ENCODE measurements around the gene WSCD1.

Gene WSCD1

DNA sequence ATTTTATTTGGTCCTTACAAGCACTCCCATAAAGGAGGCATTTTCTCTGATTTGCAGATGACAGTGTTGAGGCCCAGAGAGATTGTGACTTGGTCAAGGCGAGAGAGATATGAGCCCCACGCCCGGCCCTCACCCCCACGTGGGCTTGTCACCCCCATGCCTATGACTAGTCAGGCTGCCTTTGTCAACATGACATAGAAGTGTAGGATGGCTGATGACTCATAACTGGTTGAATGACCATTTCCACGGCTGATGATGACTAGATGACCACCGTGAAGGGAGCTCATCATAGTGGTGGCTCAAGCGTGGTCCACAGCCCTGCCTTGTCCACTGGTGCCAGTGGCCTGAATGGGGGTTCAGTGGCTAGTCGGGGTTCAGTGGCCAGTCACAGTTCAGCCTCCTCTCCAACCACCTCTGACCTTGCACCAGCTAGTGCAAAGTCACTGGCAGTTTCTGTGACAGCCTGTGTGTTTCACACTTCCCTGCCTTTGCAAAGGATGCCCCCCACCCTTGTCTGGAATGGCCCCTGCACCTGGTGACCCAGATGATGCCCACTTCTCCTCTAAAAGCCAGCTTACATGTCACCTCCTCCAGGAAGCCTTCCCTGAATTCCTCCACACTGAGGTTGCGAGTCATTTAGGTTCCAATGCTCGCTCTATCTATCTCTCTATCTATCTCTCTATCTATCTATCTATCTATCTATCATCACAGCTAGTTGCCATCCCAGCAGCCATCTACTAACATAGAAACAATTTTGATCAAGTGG, 3.8 kb upstream of the WSCD1 start:
- DNase-seq (ENCODE audit: low read depth): no peak
- TF ChIP-seq, protein P1, sequence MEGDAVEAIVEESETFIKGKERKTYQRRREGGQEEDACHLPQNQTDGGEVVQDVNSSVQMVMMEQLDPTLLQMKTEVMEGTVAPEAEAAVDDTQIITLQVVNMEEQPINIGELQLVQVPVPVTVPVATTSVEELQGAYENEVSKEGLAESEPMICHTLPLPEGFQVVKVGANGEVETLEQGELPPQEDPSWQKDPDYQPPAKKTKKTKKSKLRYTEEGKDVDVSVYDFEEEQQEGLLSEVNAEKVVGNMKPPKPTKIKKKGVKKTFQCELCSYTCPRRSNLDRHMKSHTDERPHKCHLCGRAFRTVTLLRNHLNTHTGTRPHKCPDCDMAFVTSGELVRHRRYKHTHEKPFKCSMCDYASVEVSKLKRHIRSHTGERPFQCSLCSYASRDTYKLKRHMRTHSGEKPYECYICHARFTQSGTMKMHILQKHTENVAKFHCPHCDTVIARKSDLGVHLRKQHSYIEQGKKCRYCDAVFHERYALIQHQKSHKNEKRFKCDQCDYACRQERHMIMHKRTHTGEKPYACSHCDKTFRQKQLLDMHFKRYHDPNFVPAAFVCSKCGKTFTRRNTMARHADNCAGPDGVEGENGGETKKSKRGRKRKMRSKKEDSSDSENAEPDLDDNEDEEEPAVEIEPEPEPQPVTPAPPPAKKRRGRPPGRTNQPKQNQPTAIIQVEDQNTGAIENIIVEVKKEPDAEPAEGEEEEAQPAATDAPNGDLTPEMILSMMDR (IDR thresholded peaks at IDR 0.05; ENCODE audit: control insufficient read depth, insufficient read depth, low read depth, low read length, missing control alignments): no peak
- no peak overlapping the region for H3K4me3 ChIP-seq (ENCODE audit: control insufficient read depth, low read depth, low read length)

DNA sequence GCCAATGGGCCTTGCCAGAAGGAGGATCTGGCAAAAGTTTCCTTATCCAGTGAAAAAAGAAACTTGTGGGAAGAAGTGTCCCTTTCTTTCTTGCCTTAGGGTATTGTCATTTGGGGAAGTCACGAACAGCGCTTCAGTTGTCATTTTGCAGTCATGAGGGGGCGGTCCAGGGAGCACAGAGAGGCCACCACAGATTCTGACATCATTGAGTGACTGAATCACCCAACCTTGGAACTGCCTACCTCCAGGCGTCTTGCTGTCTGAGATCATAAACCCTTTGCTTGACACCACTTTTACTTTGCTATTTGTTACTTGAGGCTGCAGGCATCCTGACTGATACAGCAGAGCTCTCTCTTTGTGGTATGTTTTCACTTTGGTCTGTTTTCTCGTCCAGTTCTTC, 3.1 kb upstream of the WSCD1 start:
- TF ChIP-seq, protein P1 (IDR thresholded peaks at IDR 0.05; ENCODE audit: control insufficient read depth, insufficient read depth, low read depth, low read length, missing control alignments): no peak
- no peak for DNase-seq (ENCODE audit: low read depth)
- H3K4me3 ChIP-seq (ENCODE audit: control insufficient read depth, low read depth, low read length): no peak overlapping the region

DNA sequence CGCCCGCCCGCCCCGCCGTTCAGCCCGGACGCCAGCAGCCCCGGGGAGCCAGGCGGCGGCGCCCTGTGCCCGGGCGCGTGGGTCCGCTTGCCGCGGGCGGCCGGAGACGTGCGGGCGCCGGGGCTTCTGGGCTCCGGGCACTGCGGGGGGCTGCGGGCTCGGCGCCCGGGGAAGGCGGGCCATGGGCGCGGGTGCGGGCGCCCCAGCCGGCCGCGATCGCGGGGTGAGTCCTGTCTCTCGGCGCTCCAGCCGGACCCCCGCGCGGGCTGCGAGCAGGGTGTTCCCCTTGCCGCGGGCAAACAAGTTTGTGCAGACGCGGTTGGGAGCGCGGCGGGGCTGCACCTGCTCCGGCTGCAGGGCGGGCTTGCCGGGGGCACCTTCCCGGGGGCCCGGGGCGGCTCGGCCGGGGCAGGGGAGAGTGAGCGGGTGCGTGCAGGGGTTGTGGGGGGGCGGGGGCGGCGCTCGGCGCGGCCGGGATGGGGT, 292 bp downstream of the WSCD1 start:
- H3K4me3 ChIP-seq (ENCODE audit: control insufficient read depth, low read depth, low read length): no peak overlapping the region
- DNase-seq (ENCODE audit: low read depth): no peak
- TF ChIP-seq, protein P1 (IDR thresholded peaks at IDR 0.05; ENCODE audit: control insufficient read depth, insufficient read depth, low read depth, low read length, missing control alignments): no peak

DNA sequence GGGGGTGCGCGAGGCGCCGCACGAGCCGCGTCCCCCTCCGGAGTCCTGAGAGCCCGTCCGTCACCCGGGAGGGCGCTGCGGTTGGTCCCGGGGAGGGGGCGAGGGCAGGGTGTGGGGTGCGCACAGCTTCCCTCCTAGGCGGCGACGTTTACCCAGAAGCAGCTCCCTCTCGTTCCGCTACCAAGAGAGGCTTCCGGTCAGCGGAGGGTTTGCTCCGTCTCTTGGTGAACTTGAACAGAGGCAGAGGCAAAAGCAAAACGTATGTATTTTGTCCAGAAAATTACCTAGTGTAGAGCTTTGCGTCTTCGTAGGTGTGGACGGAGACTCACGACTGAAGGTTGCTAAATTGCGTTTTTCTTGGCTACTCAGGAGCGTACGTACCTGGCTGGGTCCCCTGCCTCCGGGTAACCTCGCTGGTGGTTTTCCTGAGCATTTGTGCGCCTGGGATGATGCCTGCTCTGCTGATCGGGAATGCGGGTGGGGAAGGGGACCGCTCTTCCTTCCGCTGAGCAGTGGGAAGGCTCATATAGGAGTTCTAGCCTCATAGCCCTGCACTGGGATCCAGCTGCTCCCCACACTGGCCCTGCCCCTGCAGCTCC, 833 bp downstream of the WSCD1 start:
- H3K4me3 ChIP-seq (ENCODE audit: control insufficient read depth, low read depth, low read length): no peak overlapping the region
- TF ChIP-seq, protein P1 (IDR thresholded peaks at IDR 0.05; ENCODE audit: control insufficient read depth, insufficient read depth, low read depth, low read length, missing control alignments): no peak
- no peak for DNase-seq (ENCODE audit: low read depth)

DNA sequence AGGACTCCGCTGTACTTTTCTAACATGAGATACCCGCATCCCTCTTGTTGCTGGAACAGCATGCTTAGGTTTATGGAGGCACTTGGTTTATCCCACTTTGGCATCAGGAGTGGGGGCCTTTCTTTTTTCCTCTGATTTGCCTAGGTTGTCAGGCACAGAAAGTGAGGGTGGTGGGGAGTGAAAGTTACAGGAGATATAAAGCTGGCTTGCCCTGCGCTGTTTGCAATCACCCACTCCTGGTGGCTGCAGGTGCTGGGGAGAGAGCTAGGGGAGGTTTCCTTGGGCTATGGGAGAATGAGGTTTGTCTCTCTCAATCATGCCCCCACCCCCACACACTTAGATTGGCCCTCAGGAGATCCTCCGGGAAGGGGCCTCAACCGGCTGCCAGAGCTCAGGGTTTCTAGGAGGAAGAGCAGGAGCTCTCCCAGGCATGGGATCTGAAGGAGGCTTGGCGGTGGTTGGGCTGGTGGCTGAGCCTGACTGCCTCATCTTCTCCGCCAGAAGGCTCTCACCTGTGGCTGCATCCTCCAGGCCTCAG, 1.4 kb downstream of the WSCD1 start:
- TF ChIP-seq, protein P1 (IDR thresholded peaks at IDR 0.05; ENCODE audit: control insufficient read depth, insufficient read depth, low read depth, low read length, missing control alignments): no peak
- DNase-seq (ENCODE audit: low read depth): no peak
- H3K4me3 ChIP-seq (ENCODE audit: control insufficient read depth, low read depth, low read length): no peak overlapping the region

DNA sequence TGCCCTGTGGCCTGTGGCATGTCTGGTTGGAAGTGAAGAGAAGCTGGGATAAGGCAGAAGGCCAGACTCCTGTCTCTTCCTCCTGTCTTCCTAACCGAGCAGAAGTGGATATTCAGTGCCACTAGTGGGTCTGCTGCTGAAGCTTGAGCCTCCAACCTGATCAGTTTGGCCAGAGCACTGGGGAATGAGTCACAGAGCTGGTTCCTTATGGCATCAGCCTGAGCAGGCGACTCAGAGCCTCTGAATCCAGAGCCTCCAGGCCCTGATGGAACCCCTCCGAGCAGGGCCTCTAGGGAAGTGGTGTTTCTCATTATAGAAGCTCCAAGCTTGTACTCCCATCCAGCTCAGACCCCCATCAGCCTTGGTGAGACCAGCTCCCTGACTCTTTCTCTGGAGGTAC, 2.0 kb downstream of the WSCD1 start:
- DNase-seq (ENCODE audit: low read depth): no peak
- H3K4me3 ChIP-seq (ENCODE audit: control insufficient read depth, low read depth, low read length): no peak overlapping the region
- TF ChIP-seq, protein P1 (IDR thresholded peaks at IDR 0.05; ENCODE audit: control insufficient read depth, insufficient read depth, low read depth, low read length, missing control alignments): no peak
